Kidney (tissue), 14 donors: Measurements from ENCODE around the gene SNX19. TPM values are rescaled to one million over a fixed set of nuclear protein-coding genes. Genes with fewer than 3 reads are reported as not detected.

ENCODE experiments used
- DNase-seq, 5 donors: peaks; one replicate each; pipeline ENCODE4 v3.0.0-alpha.2; 2013 to 2020
- FAIRE-seq: peaks from 2 replicates; lab custom pipeline; 2012; peaks lifted over from hg19 to GRCh38; lab: Jason Lieb, UNC
- H3K27ac ChIP-seq, 2 donors: one replicate each; pipeline ENCODE4 v1.7.0; 2013; ENCODE audit warnings: low read depth in 2 of 2, low read length in 2 of 2, inconsistent platforms in 1 of 2
- H3K27me3 ChIP-seq: one replicate; pipeline ENCODE4 v1.7.1; 2013; ENCODE audit warnings: low read length, inconsistent platforms; ENCODE audit not compliant: control insufficient read depth, insufficient read depth
- H3K36me3 ChIP-seq, 3 donors: one replicate each; pipeline versions ENCODE4 v1.7.0 to v1.7.1; 2013; ENCODE audit warnings: low read length in 3 of 3, control low read depth in 1 of 3, inconsistent platforms in 1 of 3; ENCODE audit not compliant: insufficient read depth in 3 of 3, control insufficient read depth in 2 of 3
- H3K4me1 ChIP-seq, 3 donors: one replicate each; pipeline versions ENCODE4 v1.7.0 to v1.7.1; 2013; ENCODE audit warnings: low read length in 3 of 3, inconsistent platforms in 1 of 3, low read depth in 1 of 3; ENCODE audit not compliant: control insufficient read depth in 2 of 3, insufficient read depth in 2 of 3
- H3K4me3 ChIP-seq, 3 donors: one replicate each; pipeline versions ENCODE4 v1.7.0 to v1.8.1; 2013; ENCODE audit warnings: low read length in 3 of 3, control low read depth in 1 of 3, inconsistent platforms in 1 of 3
- H3K9ac ChIP-seq, 3 donors: one replicate each; pipeline versions ENCODE4 v1.7.0 to v1.7.1; 2013; ENCODE audit warnings: low read length in 3 of 3, control low read depth in 1 of 3, inconsistent platforms in 1 of 3
- H3K9me3 ChIP-seq, 3 donors: one replicate each; pipeline versions ENCODE4 v1.7.0 to v1.7.1; 2013; ENCODE audit warnings: low read length in 3 of 3, control low read depth in 1 of 3, inconsistent platforms in 1 of 3; ENCODE audit not compliant: control insufficient read depth in 2 of 3, insufficient read depth in 1 of 3
- intact Hi-C: fragments of 100-400 bp; cut with DNase I; formaldehyde crosslinking; loops from one replicate; pipeline ENCODE4 v1.11.1; 2022
- polyA plus RNA-seq: library from polyadenylated mRNA; stranded (reverse); fragments of 350-450 nt; fragmentation: Illumina TruSeq; extraction: RNeasy Lipid Tissue Mini Kit (QIAGEN cat#74804); gene quantifications from one replicate; pipeline ENCODE4 v1.2.3, GENCODE V29; 2014; ENCODE audit warnings: low read depth, low replicate concordance; ENCODE audit not compliant: insufficient read depth
- total RNA-seq: library from RNA; stranded (reverse); fragmentation: NEBNext Ultra II Directional; extraction: Animal tissue kit (Norgen Biotek cat#: 25700); gene quantifications from one replicate; pipeline ENCODE4 v1.2.1, GENCODE V29; 2021
- TF ChIP-seq, protein P1 (sequence below): IDR thresholded peaks from 3 replicates; pipeline ENCODE4 v1.5.1; 2012; ENCODE audit warnings: mild to moderate bottlenecking, moderate library complexity, borderline replicate concordance; ENCODE audit not compliant: insufficient read depth; ENCODE audit errors: extremely low read depth
- donor health status: control.
- donor health status: control.
- donor health status: control.
- donor health status: control.
- donor health status: control.
- donor health status: DM: yes; HTN: yes; CAD: no.
- donor health status: Normal renal cell carcinoma (clear cell type).

SNX19 gene
- total and polyA plus RNA-seq, 2 donors from 2014 or later, result 16.9 to 67.5 TPM

DNA sequence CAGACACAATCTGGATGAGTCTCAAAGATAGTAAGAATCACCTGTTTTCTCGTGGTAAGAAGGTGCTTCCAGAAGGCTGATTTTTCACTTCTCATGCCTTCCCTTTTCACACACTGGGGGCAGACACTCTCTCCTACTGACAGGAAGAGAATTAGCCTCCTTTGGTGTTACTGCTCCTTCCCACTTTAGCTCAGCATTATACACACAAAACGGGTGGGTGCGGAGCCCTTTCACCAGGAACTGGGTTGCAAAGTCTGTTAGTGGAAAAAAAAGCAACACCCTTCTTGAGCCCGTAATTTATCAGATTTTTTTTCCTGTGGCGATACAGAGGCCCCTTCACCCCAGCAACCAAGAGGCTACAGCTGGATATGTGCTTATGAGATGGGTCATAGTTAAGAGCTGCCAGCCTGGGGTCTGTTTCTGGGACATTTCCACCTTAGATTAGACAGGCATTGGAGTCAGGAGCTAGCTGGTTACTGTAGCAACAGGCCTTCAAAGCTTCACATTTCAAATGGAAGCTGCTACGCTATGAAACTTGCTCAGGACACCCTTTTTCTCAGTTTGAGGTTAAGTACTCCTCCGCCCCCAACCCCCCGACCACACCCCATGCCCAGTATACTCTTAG, 48.1 kb downstream of the SNX19 start:
- no peak overlapping the region for H3K27ac ChIP-seq
- H3K4me1 ChIP-seq, result no peaks in the 10 kb centered on the region
- intact Hi-C loops, result no loop called here

DNA sequence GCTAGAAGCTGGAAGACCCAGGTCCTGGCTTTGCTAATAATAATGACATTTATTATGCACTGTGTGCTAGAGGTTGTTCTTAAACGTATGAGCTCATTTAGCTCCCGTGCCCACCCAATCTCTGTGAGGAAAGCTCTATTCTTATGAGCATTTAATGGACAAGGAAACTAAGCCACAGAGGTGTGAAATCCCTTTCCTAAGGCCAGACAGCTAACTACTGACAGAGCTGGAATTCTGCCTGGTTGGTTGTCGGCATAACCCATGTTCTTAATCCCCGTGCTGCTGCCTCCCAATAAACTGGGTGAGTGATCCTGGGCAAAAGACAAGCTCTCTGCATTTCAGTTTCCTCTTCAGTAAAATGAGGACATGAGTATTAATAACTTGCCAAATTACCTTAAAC, 49.4 kb downstream of the SNX19 start:
- peaks cover 0 to 4% (median 0%) of the 10 kb centered on the region in 3 donors for H3K36me3 ChIP-seq
- H3K9me3 ChIP-seq, result no peaks in the 10 kb centered on the region
- TF ChIP-seq, protein P1, sequence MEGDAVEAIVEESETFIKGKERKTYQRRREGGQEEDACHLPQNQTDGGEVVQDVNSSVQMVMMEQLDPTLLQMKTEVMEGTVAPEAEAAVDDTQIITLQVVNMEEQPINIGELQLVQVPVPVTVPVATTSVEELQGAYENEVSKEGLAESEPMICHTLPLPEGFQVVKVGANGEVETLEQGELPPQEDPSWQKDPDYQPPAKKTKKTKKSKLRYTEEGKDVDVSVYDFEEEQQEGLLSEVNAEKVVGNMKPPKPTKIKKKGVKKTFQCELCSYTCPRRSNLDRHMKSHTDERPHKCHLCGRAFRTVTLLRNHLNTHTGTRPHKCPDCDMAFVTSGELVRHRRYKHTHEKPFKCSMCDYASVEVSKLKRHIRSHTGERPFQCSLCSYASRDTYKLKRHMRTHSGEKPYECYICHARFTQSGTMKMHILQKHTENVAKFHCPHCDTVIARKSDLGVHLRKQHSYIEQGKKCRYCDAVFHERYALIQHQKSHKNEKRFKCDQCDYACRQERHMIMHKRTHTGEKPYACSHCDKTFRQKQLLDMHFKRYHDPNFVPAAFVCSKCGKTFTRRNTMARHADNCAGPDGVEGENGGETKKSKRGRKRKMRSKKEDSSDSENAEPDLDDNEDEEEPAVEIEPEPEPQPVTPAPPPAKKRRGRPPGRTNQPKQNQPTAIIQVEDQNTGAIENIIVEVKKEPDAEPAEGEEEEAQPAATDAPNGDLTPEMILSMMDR, result no peak
- FAIRE-seq (no peak), DNase-seq (no peak)
- H3K27ac ChIP-seq, result no peak overlapping the region
- no peak overlapping the region for H3K4me3 ChIP-seq
- no peaks in the 10 kb centered on the region for H3K27me3 ChIP-seq
- intact Hi-C loops, result no loop called here
- H3K9ac ChIP-seq, result no peak overlapping the region
- no peaks in the 10 kb centered on the region for H3K4me1 ChIP-seq

More for the DNA sequence above, 48.1 kb downstream of the SNX19 start:
- Histone ChIP-seq H3K36me3 (peaks cover 0 to 4% (median 0%) of the 10 kb centered on the region in 3 donors), H3K9ac (no peak overlapping the region), H3K27me3 (no peaks in the 10 kb centered on the region), H3K9me3 (no peaks in the 10 kb centered on the region), H3K4me3 (no peak overlapping the region)
- DNase-seq, result no peak
- TF ChIP-seq, protein P1, result no peak
- no peak for FAIRE-seq

DNA sequence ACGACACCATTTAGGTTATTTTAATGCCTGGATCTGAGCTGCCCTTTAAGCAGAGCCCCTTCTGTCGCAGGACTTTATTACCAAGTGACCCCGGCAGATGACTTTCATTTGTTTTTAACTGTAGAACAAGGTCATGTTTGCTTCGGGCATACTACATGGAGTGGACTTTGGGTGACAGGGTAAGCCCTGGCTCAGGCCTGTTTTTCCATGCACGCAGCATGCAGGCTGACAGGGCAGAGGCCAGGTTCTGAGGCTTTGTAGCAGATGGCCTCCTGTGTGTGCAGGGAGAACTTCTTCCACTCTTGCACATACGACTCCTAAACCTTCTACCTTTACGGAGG, 50.5 kb downstream of the SNX19 start:
- Histone ChIP-seq H3K9me3 (no peaks in the 10 kb centered on the region), H3K36me3 (no peaks in the 10 kb centered on the region), H3K27ac (no peak overlapping the region), H3K4me3 (no peak overlapping the region), H3K4me1 (no peaks in the 10 kb centered on the region), H3K9ac (no peak overlapping the region), H3K27me3 (no peaks in the 10 kb centered on the region)
- TF ChIP-seq, protein P1, result no peak
- FAIRE-seq (no peak), DNase-seq (no peak)
- intact Hi-C loops, result no loop called here
